GM12873 (cell line): ENCODE results near the gene PRR7.

Experiments
- TF ChIP-seq, protein P1 (sequence below): IDR thresholded peaks from 2 replicates; pipeline ENCODE4 v1.5.1; 2012; ENCODE audit warnings: low read depth, mild to moderate bottlenecking, moderate library complexity, low read length, control low read depth; ENCODE audit not compliant: insufficient read depth; ENCODE audit errors: missing control alignments

The PRR7 gene

DNA sequence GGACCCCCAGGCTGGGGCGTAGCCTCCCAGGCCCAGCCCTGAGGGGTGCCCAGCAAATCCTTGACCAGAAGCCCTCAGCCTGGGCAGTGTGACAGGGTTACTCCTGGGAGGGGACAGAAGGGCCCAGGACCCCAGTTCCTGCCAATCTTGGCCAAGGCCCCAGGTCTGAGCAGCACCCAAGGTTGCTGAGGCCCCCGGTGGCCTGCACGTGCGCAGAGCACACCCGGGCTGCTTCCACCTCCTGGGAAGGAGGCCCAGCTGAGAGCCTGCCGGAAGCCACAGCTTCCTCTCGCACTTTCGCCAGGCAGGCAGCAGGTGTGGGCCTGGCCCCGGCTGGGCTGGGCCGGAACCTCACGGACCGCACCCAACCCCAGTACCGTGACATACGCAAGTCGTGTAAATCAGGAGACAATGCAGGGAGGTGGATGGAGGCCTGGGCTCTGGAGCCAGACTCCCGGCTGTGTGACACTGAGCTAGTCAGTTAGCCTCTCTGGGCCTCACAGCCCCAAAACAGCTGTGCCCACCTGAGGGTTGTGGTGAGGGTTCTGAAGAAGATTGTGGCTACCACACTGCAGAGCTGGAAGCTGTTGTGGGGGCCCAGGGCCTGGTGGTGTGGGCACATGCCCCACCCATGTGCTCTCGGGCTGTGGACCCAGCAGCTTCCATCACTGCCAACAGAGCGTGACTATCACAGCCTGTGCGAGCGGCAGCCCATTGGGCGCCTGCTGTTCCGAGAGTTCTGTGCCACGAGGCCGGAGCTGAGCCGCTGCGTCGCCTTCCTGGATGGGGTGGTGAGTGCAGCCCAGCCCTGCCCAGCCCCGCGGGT lies 15.1 kb upstream of the PRR7 start:
- TF ChIP-seq, protein P1, sequence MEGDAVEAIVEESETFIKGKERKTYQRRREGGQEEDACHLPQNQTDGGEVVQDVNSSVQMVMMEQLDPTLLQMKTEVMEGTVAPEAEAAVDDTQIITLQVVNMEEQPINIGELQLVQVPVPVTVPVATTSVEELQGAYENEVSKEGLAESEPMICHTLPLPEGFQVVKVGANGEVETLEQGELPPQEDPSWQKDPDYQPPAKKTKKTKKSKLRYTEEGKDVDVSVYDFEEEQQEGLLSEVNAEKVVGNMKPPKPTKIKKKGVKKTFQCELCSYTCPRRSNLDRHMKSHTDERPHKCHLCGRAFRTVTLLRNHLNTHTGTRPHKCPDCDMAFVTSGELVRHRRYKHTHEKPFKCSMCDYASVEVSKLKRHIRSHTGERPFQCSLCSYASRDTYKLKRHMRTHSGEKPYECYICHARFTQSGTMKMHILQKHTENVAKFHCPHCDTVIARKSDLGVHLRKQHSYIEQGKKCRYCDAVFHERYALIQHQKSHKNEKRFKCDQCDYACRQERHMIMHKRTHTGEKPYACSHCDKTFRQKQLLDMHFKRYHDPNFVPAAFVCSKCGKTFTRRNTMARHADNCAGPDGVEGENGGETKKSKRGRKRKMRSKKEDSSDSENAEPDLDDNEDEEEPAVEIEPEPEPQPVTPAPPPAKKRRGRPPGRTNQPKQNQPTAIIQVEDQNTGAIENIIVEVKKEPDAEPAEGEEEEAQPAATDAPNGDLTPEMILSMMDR: no peak

DNA sequence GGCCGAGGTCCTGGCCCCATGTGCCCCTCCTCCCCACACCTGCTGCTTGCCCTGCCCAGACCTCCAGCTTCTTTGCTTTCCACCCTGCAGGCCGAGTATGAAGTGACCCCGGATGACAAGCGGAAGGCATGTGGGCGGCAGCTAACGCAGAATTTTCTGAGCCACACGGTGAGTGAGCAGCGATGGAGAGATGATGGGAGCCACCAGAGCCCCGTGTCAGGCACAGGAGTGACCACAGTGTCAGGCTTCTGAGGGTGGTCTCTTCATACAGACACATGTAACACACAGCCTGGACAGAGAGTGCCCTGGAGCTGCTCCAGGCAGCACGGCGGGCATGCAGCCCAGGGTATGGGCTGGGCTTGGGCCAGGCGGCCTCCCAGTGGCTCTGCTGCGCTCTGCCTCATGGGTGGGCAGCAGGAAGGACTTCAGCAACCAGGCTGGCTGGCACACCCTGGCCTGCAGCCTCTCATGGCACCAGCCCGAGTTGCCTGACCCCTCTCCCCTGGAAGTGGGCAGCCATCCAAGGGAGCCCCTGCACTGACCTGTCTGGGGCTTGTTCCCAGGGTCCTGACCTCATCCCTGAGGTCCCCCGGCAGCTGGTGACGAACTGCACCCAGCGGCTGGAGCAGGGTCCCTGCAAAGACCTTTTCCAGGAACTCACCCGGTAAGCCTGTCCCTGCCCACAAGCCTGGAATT lies 14.3 kb upstream of the PRR7 start:
- TF ChIP-seq, protein P1: no peak

DNA sequence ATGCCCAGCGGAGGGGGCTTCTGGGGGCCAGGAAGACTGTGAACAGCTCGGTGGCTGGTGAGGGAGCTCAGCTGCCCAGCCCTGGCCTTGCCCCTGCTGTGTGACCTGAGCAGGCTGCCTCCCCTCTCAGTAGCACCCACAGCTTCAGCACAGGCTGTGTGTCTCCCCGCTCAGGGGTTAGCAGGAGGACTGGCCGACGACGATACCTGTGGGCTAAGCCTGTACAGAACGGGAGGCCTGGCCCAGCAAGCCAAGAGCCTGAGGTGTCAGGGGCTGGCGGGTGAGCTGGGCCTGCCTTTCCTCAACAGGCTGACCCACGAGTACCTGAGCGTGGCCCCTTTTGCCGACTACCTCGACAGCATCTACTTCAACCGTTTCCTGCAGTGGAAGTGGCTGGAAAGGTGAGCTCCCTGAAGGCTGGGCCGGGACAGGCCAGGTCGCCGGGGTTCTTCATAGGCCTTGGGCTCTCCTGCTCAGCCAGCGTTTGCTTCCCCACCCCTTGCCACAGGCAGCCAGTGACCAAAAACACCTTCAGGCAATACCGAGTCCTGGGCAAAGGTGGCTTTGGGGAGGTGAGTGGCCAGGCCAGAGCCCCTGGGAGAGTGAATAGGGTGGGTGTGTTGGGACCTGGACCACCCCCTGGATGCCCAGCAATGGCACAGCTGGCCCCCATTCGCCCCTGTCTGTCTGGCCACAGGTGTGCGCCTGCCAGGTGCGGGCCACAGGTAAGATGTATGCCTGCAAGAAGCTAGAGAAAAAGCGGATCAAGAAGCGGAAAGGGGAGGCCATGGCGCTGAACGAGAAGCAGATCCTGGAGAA lies 13.6 kb upstream of the PRR7 start:
- TF ChIP-seq, protein P1: no peak

DNA sequence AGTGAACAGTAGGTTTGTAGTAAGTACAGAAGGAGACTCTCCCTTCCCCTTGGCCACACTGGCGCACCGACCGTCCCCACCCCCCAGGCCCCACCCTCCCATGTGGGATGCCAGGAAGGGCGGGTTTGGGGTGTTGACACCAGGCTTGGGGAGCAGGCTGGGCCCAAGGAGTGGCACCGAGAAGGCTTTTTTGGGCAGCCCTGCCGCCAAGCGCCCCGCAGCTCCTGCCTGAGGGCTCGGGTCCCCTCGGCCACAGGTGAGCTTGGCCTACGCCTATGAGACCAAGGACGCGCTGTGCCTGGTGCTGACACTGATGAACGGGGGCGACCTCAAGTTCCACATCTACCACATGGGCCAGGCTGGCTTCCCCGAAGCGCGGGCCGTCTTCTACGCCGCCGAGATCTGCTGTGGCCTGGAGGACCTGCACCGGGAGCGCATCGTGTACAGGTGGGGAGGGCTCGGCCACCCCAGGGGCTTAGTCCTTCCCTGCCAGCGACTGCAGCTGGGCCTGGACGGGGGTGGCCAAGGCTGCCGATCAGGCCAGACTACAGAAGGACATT lies 12.9 kb upstream of the PRR7 start:
- TF ChIP-seq, protein P1: no peak

DNA sequence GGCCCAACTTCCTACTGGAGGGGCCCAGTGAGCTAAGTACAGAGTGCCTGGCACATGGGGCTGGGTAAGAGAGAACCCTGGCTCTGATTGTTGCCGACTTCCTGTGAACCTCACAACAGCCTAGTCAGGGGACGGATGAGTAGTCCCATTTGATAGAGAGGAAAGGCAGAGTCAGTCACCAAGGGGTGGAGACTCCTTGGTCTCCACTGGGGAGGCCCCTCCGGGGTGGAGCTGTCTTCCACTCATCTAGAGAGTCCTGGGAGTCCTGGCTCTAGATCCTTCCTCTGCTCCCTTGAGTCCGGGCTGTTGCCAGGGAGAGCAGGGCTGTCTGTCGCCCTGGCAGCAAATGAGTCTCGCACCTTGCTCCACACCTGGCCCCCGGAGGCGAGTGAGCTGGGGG lies 12.2 kb upstream of the PRR7 start:
- TF ChIP-seq, protein P1: no peak

DNA sequence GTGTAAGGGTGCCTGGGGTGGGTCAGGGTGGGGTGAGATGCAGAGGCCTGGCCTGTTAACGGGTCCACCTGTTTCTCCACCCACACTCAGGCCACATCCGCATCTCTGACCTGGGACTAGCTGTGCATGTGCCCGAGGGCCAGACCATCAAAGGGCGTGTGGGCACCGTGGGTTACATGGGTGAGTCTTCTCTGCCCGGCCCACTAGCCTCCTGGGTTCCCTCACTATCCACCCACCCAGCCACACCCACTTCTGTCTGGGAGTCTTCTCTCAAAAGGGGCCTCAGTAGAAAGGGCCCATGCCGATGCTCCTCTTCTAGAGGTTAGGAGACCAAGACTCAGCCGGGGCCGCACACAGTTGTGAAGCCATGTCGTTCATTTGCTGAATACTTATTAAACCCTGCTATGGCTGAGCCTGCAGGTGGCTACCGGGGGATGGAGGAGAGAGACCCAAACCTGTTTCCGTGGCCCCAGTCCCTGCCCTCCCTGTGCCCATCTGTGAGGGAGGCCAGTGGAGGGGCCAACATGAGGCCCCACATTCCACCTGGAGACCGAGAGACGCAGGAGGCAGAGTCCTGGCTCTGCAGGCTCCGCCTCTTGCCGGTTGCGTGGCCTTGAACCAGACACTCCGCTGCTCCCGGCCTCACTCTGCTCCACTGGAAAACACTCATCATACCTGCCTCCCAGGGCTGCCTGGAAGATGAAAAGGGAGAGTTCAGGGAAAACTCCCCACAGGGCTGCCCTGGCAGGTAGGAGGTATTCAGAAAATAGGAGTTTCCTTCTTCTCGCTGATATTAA lies 11.5 kb upstream of the PRR7 start:
- TF ChIP-seq, protein P1: no peak
